ENCODE data around the gene TRAF3IP3.

TRAF3IP3 gene

DNA sequence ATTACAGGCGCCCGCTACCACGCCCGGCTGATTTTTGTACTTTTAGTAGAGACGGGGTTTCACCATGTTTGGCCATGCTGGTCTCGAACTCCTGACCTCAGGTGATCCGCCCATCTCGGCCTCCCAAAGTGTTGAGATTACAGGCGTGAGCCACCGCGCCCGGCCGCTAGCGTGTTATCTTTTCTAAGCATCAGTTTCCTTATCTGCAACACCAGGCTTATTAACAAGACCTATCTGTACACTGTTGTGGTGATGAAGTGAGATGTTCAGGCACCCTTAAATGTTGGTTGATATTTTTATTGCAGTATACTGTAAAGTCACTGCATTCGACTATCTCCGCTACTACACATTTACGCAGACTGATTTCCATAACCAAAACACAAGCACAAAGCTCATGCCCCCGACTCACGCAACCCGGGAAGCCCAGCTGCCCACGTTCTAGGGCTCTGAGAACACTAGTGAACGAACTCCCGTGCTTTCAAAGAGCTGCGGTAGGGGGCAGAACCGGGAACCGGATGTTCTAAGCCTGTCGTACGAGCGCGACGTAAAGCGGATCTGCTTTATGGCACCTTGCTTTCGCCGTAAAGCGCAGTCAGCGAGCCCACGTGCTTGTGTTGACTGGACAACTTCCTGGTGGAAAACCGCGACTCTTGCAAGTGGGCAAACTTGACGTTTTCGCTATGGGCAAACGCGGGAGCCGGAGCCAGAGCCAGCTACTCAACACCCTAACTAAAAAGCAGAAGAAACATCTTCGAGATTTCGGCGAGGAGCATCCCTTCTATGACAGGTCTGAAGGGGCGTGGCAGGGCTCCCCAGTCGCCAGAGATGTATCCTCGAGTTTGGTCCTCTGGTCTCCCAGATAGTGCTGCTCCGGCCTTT, 71.8 kb downstream of the TRAF3IP3 start, which contains the start of gene UTP25:
TSS of gene UTP25 (plus strand) at position 589 of the 879 bp plus-strand sequence. CDS start at position 681, 92 bp downstream.
- peak; percentile 98 to 99 (median 98) for DNase-seq

DNA sequence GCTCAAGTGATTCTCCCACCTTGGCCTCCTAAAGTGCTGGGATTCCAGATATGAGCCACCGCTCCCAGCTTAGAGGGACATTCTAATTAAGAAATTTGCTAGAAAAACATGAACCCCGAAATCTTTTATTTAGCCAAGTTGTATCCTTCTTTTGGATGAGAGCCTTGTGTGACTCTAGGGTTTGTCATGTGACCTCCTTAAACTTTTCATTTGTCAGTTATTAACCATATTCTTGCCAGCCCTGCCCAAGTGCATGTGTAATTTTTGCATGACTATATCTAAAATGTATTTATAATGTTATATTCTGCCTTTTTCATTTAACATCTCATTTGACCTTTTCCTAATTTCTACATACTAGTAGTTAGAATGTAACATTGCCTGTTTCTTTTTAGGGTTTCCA, 73.9 kb downstream of the TRAF3IP3 start:
- no peak for DNase-seq

DNA sequence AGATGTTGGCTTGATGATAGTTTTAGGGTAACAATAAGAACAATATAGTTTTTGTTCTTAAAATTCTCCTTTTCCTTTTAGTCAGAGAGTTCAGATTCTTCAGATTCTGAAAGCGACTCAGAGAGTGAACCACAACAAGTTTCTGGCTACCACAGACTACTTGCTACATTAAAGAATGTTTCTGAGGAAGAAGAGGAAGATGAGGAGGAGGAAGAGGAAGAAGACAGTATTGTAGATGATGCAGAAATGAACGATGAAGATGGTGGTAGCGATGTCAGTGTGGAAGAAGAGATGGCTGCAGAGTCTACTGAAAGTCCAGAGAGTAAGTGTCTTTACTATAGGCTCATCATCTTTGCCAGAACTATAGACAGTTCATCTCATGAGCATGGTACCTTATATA, 74.9 kb downstream of the TRAF3IP3 start:
- DNase-seq, result no peak

DNA sequence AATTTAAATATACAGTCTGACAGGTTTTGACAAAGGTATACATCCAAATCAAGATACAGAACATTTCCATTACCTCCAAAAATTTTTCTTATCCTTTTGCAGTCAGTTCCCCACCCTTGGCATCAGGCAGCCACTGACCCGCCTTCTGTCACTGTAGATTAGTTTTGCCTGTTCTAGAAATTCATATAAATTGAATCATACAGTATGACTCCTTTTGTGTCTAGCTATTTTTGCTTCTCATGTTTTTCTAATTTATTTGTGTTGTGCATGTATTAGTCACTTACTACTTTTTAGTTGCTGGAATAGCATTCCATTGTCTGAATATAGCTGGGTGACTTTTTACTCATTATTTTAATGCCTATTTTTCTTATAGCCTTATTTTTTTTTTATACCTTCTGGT, 75.8 kb downstream of the TRAF3IP3 start:
- DNase-seq, result no peak

All from suppressor macrophage (primary cell).